ENCODE measurements around the gene TLE4. TPM values are rescaled to one million over a fixed set of nuclear protein-coding genes. Genes with fewer than 3 reads are reported as not detected.

TLE4 gene
- total and polyA plus RNA-seq, 2 of the 13 experiments (the other 11 are each of a cell fraction or from before 2014, with no cell fraction given), result 2.0 to 2.3 TPM

- TF ChIP-seq, protein P1, sequence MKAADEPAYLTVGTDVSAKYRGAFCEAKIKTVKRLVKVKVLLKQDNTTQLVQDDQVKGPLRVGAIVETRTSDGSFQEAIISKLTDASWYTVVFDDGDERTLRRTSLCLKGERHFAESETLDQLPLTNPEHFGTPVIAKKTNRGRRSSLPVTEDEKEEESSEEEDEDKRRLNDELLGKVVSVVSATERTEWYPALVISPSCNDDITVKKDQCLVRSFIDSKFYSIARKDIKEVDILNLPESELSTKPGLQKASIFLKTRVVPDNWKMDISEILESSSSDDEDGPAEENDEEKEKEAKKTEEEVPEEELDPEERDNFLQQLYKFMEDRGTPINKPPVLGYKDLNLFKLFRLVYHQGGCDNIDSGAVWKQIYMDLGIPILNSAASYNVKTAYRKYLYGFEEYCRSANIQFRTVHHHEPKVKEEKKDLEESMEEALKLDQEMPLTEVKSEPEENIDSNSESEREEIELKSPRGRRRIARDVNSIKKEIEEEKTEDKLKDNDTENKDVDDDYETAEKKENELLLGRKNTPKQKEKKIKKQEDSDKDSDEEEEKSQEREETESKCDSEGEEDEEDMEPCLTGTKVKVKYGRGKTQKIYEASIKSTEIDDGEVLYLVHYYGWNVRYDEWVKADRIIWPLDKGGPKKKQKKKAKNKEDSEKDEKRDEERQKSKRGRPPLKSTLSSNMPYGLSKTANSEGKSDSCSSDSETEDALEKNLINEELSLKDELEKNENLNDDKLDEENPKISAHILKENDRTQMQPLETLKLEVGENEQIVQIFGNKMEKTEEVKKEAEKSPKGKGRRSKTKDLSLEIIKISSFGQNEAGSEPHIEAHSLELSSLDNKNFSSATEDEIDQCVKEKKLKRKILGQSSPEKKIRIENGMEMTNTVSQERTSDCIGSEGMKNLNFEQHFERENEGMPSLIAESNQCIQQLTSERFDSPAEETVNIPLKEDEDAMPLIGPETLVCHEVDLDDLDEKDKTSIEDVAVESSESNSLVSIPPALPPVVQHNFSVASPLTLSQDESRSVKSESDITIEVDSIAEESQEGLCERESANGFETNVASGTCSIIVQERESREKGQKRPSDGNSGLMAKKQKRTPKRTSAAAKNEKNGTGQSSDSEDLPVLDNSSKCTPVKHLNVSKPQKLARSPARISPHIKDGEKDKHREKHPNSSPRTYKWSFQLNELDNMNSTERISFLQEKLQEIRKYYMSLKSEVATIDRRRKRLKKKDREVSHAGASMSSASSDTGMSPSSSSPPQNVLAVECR (CRISPR knock-in tag; IDR thresholded peaks at IDR 0.05; ENCODE audit: borderline replicate concordance), result no peak
- no peak for TF ChIP-seq ARID2 (CRISPR knock-in tag; IDR thresholded peaks at IDR 0.05; ENCODE audit: borderline replicate concordance)
- no peak for TF ChIP-seq GPN1 (CRISPR knock-in tag; IDR thresholded peaks at IDR 0.05; ENCODE audit: borderline replicate concordance)
Observed at GRCh38 chr9:79604149-79604548, 32.4 kb downstream of the TLE4 start (continued).

- no peak for DNase-seq (ENCODE audit: low spot score)
- no peaks in the 10 kb centered on the region for H3K4me1 ChIP-seq (ENCODE audit: insufficient read depth, low read length)
- 44% methylated on average over 5 of the region's 5 CpGs for WGBS (ENCODE audit: low lambda C conversion rate)
- H3K9me3 ChIP-seq (ENCODE audit: low read length), result 0 out of 2 replicates have a peak, but pooled peaks cover 21% of the 10 kb centered on the region
- no peak overlapping the region for H3K4me2 ChIP-seq (ENCODE audit: low read depth, low read length)
- ChIA-PET POLR2A (no interaction called here), CTCF (ENCODE audit: low intra/inter-chr PET ratio, low total read pairs) (no interaction called here)
- TF ChIP-seq STAT6 (CRISPR knock-in tag; IDR thresholded peaks at IDR 0.05; ENCODE audit: borderline replicate concordance) (no peak), ZC3H13 (CRISPR knock-in tag; IDR thresholded peaks at IDR 0.05) (no peak), MXI1 (IDR thresholded peaks at IDR 0.05; ENCODE audit: borderline replicate concordance, low read depth, low read length) (no peak), ZMAT3 (CRISPR knock-in tag; conservative IDR thresholded peaks at IDR 0.05) (no peak), ZFX (CRISPR knock-in tag; IDR thresholded peaks at IDR 0.05; ENCODE audit: low read depth) (no peak), NR1H2 (CRISPR knock-in tag; IDR thresholded peaks at IDR 0.05; ENCODE audit: borderline replicate concordance, low read depth) (no peak)
- TF ChIP-seq, protein P2, sequence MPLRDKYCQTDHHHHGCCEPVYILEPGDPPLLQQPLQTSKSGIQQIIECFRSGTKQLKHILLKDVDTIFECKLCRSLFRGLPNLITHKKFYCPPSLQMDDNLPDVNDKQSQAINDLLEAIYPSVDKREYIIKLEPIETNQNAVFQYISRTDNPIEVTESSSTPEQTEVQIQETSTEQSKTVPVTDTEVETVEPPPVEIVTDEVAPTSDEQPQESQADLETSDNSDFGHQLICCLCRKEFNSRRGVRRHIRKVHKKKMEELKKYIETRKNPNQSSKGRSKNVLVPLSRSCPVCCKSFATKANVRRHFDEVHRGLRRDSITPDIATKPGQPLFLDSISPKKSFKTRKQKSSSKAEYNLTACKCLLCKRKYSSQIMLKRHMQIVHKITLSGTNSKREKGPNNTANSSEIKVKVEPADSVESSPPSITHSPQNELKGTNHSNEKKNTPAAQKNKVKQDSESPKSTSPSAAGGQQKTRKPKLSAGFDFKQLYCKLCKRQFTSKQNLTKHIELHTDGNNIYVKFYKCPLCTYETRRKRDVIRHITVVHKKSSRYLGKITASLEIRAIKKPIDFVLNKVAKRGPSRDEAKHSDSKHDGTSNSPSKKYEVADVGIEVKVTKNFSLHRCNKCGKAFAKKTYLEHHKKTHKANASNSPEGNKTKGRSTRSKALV (CRISPR knock-in tag; IDR thresholded peaks at IDR 0.05), result no peak
- no peak overlapping the region for H3K4me3 ChIP-seq (replicated peaks in 1 of 3; ENCODE audit: insufficient read depth in 1 of 3, low read depth in 2 of 3, low read length in 3 of 3)
- in situ Hi-C loops (cut with HindIII; ENCODE audit: extremely low pct_ligation_motif_present, low pct_unique_long_range_greater_than_20kb) (no loop called here), intact Hi-C loops (cut with micrococcal nuclease; ENCODE audit: unreplicated experiment) (no loop called here)
- H4K20me1 ChIP-seq (ENCODE audit: insufficient read depth, low read length), result no peaks in the 10 kb centered on the region
- H3K27me3 ChIP-seq (ENCODE audit: control insufficient read depth in 1 of 2, insufficient read depth in 2 of 2, low read length in 2 of 2), result no peaks in the 10 kb centered on the region
- no peaks in the 10 kb centered on the region for H3K79me2 ChIP-seq (ENCODE audit: insufficient read depth, low read length)
- no peak overlapping the region for H3K9ac ChIP-seq (ENCODE audit: insufficient read depth, low read depth, low read length)
- H3K36me3 ChIP-seq (replicated peaks in 1 of 2; ENCODE audit: control insufficient read depth in 1 of 2, insufficient read depth in 2 of 2, low read length in 2 of 2), result no peaks in the 10 kb centered on the region
- no TSS peak for BruUV-seq (replicated peaks)
- no peak overlapping the region for H2AFZ ChIP-seq (ENCODE audit: low read length)
- FAIRE-seq, result no peak
- ATAC-seq, result no peak
- no peak overlapping the region for H3K27ac ChIP-seq (ENCODE audit: extremely low read length, insufficient read depth, low read length)
Observed at GRCh38 chr9:79604921-79605562, 33.3 kb downstream of the TLE4 start.

Measured in HepG2 (cell line).